GM21528 (cell line): ENCODE data around the gene ST3GAL2.

ENCODE experiments used
- ATAC-seq: cut with Tn5 transposase; IDR thresholded peaks from one replicate; pipeline ENCODE4 v1.9.1; 2021; ENCODE audit warnings: mild to moderate bottlenecking, moderate library complexity; ENCODE audit not compliant: unreplicated experiment, low FRiP score

The ST3GAL2 gene, protein sequence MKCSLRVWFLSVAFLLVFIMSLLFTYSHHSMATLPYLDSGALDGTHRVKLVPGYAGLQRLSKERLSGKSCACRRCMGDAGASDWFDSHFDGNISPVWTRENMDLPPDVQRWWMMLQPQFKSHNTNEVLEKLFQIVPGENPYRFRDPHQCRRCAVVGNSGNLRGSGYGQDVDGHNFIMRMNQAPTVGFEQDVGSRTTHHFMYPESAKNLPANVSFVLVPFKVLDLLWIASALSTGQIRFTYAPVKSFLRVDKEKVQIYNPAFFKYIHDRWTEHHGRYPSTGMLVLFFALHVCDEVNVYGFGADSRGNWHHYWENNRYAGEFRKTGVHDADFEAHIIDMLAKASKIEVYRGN

DNA sequence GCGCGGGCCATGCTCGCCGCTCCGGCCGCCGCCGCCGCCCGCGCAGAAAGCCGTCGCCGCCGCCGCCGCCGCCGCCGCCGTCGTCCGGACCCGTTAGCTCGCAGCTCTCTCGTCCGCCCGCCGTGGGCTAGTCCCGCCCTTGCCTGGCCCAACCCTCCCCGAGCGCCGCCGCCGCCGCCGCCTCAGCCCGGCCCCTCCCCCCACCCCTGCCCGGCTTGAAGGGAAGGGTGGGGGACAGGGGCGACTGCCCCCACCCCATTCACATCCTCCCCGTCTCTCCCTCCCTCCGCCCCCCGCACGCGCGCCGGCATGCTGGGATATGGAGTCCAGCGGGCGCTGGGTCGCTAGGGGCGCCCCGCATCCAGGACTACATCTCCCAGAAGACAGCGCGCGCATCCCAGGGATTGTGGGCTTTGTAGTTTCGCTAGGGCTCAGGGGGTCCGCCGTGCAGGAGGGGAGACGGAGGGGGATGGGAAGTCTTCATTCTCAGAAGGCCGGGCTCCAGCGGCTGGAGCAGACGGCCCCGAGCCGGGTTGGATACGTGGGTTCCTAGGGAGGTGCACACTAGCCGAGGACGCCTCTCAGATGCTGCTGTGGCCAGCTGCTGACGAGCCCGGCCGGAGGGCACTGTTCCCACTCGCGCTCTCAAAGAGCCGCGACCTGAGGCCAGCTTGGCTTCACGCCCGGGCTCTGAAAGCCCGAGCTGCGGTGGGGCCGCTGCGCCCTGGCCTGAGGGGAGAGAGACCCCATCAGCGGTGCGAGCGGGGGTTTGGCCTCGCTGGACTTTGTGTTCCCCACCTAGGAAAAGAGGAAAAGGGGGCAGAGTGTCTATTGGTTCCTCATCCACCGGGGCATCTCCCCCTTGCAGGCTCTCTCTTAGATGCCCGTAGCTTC lies at the start of gene ST3GAL2:
TSS of gene ST3GAL2 (minus strand) at position 132 of the 894 bp plus-strand sequence. CDS start 40,570 bp downstream, outside the sequence.
- peak; percentile 73 for ATAC-seq

DNA sequence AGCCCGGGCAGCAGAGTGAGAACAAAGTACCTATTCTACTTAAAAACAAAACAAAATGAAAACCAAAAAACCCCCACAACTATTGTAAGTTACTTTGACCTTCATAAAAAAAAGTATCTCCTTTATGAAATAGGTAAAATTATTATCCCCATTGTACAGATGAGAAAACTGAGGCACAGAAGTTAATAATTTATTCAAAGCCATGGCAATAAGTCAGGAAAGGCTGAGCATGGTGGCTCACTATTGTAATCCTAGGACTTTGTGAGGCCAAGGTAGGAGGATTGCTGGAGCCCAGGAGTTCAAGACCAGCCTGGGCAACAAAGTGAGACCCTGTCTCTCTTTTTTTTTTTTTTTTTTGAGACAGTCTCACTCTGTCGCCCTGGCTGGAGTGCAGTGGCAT lies 46.0 kb upstream of the ST3GAL2 start:
- ATAC-seq, result no peak

DNA sequence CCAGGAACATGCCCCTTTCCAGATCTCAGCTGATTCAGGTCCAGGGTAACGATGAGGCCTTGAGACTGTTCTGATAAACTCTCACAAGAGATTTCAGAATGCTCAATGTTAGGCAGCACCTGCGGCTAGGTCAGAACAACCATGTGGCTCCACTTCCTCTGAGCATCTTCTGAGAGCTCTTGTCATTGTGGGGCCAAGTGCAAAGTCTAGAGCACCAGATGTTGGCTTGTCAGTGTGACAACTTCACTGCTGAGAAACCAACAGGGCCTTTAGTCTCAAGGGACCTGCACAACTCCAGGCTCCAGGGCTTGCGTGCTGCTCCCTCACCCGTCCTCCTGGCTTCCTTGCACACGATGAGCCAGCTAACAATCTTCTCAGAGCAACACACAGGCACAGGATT lies 44.5 kb upstream of the ST3GAL2 start:
- no peak for ATAC-seq

DNA sequence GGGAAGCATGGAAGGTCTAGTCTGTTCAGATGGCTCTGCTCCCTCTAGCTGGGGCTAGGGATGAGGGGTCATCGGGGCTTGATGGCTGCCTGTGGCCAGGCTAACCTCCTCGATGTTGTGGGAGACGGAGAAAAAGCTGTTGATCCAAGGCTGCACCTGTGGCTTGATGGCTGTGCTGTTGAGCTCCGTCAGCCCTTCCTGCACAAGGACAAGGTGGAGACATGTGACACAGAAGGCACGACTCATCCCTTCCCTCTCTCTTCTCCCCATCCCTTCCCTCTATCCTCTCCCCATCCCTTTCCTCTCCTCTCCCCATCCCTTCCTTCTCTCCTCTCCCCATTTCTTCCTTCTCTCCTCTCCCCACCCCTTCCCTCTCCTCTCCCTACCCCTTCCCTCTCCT lies 43.7 kb upstream of the ST3GAL2 start:
- ATAC-seq, result no peak

DNA sequence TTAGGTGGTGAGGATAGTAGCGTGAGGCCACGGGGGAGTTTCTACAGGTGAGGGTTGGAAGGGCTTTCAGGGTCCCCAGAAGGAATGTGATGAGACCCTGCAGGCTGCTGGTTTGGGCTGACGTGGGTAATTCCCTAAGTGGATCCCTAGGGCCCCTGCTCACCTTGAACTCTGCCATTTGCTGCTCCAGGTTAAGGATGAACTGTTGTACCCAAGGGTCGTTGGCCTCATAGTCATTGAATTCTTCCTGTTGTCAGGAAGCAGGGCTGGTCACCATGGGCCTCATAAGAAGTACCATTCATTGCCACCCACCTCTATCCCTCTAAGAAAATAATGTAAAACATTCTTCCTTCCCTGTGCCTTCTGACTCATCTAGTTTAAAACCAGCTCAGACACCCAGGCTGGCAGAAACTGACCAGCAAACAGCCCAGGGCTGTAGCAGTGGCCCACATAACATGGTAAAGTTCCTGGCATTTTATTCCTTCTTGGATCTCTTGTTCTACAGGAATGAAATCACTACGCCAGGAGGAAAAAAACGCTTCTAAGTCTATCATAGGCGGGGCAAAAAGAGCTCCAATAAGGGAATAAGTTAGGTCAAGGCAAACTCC lies 43.1 kb upstream of the ST3GAL2 start:
- no peak for ATAC-seq

DNA sequence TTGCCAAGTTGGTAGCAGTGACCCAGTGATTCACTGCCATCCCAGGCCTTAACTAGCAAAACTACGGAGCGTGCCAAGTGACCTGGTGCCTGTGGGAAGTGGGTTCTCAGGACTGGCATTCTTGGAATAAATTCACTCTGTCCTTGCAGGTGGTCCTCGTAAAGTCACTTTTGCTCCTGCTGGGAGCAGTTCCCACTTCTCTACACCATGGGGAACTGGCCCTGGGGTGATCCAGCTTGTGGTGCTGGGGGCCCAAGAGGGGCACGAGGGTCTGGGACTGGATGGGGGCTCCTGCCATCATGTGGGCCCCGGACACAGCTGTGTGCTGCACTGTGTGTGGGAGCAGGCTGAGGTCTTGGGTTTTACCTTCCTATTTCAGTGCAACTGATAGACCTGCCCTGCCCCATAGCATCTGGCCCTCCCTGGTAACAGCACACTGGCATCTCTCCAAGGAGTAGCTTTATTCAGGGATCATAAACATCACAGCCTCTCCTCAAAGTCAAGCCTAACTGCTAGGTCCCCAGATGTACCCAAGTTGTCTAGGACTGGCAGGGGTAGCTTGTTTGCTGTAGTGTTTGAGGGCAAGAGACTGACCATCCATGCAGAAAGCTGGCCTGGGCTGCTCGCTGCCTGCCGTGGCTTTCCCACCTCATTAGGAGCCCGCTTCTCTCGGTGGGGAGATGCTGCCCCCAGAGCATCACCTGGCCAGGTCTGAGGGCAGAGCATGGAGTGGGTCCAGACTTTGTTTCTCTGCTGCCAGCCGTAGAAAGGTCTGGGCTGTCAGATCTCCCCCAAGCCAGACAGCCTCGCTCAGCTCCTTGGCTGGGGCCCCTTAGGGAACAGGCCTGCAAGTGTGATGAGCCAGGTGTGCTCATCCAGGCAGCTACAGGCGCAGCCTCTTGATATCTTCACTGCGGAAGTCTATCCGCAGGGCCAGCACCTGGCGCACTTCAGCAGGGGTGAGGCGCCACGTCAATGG lies 41.5 kb upstream of the ST3GAL2 start:
- ATAC-seq, result no peak

DNA sequence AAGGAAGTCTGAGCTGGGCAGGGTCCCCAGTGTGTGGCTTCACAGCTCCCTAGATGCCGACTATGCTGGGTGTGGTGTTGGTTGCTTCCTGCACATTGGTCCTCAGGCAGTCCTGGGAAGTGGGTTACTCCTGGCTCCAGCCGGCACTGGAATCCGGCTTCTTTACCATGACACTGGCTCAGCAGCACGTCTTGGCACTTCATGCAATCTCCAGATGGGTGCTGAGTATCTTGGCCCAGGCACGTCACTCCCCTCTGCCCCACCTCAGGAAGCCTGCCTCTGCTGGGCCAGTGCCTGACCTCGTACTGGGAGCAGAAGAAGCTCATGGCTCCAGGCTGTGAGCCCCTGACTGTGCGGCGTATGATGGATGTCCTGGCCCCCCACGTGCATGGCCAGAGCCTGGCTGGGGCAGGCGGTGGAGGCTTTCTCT lies 40.0 kb upstream of the ST3GAL2 start:
- no peak for ATAC-seq

DNA sequence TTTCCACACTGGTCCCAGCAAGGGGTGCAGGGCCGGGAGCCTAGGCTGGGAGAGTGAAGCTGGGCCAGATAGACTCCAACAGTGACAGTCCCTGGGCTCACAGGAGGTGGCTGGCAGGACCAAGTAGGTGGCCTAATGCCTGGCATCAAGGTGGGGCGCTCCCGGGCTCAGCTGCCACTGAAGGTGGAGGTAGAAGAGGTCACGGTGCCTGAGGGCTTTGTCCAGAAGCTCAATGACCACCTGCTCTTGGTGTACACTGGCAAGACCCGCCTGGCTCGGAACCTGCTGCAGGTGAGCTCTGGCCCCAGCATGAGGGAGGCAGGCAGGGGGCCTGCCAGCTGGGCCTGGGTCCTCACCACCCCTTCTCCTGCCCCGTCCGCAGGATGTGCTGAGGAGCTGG lies 39.3 kb upstream of the ST3GAL2 start:
- no peak for ATAC-seq

DNA sequence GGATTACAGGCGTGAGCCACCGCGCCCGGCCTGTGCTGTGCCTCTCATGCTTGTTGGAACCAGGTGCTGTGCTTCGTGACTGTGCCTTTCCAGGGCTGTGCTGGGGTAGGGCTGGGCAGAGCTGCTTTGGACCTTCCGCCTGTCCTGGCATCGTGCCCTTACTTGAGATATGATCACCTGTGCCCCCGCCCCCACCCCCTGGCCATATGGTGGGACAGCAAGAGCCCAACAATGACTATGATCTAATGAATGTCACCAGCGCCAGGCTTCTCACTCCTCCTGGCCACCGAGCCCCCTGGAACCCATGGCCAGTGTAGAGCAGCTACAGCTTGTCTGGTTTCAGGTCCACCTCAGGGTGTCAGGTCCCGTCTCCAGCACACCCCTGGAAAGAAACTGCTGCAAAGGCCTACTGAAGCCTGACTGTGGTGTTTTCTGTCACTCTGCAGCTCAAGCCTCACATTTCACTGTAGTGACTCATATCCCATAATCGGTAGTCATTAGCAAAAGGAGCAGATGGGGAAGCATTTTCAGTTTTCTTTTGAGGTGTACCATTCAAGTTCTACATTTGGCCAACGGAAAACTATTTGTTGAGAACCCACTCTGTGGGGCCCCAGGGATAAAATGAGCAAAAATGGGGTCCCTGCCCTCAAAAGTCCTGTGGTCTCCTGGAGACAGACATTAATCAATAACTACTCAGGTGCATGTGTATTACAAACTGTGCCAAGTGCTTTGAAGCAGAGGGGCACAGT lies 37.5 kb upstream of the ST3GAL2 start:
- peak; percentile 81 for ATAC-seq

DNA sequence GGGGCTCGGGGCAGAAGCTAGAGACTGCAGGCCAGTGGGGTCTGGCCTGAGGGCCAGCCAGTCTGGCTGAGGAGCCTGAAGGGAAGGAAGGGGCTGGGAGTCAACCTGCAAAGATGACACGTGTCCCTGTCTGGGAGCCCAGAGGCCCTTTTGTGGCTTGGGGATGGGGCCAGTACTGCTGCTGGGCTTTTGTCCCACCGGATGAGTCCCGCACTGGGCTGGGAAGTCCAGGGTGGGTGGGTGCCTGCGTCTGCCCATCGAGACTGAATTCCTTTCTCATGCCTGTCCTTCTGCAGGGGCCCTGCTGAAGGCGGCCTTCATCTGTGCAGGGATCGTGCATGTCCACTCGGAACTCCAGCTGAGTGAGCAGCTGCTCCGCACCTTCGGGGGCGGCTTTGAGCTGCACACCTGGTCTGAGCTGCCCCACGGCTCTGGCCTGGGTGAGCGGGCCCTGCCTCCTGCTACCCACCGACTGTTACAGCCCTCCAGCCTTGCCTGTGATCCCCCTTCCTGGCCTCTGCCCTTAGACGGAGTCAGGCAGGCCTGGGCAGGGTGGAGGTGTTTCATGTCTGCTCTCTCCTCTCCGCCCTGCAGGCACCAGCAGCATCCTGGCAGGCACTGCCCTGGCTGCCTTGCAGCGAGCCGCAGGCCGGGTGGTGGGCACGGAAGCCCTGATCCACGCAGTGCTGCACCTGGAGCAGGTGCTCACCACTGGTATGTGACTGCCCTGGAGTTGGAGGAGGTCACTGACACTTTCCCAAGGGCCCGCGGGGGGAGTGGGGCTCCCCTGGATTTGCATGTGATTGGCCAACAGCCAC lies 36.4 kb upstream of the ST3GAL2 start:
- ATAC-seq, result no peak

DNA sequence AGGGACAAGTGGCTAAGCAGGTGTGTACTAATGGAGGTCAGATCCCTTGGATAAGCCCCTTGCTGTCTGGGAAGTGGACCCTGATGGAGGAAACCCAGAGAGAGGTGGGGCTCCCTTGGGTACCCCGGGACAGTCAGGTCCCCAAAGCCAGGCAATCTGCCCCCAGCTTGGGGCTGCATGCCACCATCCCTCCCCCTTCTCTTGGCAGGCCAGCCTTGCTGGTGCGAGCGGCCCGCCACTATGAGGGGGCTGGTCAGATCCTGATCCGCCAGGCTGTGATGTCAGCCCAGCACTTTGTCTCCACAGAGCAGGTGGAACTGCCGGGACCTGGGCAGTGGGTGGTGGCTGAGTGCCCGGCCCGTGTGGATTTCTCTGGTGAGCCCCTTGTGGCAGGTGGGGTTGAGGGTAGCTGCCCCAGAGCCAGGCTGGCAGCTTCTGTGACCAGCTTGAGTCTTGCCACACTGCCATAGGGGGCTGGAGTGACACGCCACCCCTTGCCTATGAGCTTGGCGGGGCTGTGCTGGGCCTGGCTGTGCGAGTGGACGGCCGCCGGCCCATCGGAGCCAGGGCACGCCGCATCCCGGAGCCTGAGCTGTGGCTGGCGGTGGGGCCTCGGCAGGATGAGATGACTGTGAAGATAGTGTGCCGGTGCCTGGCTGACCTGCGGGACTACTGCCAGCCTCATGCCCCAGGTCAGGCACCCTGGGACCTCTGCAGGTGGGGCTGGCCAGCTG lies 35.6 kb upstream of the ST3GAL2 start:
- ATAC-seq, result no peak

DNA sequence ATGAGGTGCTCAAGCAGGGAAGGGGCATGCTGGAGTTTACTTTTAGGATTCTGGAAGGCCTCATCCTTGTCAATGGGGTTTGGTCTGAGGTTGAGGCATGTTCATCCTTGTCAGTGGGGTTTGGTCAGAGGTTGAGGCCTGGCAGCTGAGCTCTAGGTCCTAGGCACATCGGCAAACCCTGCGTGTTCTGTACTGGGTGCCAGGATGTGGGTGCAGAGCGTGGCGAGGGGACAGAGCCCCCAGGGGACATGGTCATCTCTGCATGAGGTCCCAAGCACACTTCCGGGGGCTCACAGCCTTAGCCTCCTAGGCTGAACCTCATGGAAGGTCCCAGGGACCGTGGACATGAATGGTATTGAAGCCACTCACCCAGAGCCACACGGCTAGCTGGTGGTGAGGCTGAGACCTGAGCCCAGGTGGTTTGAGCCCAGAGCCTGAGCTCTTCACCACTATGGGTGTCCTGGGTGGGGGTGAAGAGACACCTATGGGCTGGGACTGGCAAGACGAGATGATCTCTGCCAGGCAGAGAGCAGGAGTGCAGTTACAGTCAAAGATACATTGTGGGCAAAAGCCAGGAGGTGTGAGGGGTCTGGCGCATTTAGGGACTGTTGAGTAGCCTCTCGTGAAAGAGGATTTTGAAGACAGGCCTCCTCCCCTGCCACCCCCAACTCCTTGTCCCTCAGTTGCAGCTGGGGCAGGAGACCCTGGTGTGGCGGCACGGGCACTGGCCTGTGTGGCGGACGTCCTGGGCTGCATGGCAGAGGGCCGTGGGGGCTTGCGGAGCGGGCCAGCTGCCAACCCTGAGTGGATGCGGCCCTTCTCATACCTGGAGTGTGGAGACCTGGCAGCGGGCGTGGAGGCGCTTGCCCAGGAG lies 34.8 kb upstream of the ST3GAL2 start:
- ATAC-seq, result no peak

DNA sequence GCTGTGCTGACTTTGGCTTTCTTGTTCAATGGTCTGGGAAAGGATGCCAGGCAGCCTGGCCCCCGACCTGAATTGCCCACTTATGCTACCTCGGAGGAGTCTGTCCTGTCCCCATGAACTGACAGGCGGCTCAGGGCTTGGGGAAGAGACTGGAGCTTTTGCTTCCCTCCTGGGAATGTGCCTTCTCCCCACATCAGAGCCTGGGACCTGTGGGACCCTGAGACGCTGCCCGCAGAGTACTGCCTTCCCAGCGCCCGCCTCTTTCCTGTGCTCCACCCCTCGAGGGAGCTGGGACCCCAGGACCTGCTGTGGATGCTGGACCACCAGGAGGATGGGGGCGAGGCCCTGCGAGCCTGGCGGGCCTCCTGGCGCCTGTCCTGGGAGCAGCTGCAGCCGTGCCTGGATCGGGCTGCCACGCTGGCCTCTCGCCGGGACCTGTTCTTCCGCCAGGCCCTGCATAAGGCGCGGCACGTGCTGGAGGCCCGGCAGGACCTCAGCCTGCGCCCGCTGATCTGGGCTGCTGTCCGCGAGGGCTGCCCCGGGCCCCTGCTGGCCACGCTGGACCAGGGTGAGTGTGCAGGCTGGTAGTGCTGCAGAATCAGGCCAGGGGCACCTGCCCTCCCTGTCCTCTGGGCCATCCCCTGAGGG lies 34.0 kb upstream of the ST3GAL2 start:
- ATAC-seq, result no peak

DNA sequence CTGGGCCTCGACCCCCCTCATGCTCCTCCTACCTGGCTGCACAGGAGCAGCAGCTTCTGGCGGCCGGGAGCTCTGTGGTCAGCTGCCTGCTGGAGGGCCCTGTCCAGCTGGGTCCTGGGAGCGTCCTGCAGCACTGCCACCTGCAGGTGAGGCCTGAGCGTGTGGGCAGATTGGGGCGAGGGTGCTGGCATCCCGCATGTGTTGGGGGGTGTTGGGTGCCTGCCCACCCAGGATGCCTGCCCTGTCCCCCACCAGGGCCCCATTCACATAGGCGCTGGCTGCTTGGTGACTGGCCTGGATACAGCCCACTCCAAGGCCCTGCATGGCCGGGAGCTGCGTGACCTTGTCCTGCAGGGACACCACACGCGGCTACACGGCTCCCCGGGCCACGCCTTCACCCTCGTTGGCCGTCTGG lies 32.0 kb upstream of the ST3GAL2 start:
- no peak for ATAC-seq

DNA sequence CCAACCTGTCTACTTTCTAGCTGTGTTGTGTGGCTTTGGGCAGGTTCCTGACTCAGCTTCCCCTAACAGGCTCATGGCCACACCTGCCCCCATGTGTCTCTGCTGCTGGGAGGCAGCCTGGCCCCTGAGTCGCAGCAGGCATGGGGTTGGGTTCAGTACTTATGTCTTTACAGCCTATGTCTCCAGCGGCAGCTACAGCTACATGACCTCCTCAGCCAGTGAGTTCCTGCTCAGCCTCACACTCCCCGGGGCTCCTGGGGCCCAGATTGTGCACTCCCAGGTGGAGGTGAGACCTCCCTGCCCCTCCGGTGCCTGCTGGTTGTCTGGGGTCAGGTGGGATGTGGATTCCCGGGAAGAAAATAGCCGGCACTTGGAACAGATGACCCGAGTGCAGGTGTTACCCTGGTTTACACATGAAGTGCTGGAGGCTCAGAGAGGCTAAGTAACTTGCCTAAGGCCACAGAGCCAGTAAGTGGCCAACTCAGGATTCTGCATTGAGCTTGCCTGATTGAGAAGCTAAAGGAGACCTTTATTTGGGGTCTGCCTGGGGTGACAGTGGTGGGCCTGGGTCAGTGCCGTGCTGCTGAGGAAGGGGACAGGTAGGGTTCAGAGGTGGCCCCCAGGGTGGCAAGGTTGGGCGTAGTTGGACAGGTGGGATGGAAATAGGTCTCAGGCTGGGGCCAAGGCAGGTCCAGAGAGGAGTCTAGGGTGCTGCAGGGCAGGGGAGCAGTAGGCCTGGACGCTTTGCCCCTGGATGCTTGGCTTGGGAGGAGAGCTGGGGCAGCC lies 31.4 kb upstream of the ST3GAL2 start:
- ATAC-seq, result no peak
